ENCODE measurements around the gene QRICH1.

QRICH1 gene

DNA sequence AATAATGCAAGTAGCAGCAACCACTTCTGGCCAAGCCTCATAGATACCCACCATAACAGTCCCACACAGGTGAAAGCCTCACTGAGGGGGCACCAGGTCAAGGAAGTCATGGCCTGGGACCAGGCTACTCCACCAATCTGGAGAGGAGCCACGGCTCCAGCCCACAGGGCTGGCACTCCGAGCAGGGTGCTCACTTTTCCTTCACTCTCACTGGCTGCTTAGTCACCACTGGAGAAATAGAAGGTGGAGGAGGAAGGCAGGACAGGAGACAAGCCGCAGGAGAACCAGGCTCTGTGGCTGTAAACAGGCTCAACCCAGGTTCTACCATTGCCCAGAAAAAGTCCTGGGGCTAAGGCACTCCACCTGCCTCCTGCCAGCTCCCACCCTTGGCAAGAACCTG is 25.6 kb upstream of the QRICH1 start:
- DNase-seq: no peak

GRCh38 chr3:49119036-49119435 is 25.2 kb upstream of the QRICH1 start:
- DNase-seq: no peak

DNA sequence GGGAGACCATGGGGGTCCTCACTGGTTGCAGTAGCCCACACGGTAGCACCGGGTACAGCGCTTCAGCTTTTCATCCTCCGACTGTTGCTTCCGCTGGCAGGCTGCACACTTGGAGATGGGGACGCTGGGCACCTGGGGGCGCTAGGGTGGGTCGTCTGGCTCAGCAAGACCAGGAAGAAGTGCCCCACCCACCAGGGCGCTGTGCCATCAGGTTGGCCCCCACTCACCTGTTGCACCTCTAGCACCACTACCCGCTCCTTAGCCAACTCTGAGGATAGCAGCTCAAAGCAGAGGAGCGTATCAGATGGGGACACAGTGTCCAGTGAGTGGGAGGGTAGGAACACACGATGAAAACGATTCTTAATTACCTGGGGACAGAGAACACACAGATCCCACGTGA is 18.4 kb upstream of the QRICH1 start:
- no peak for DNase-seq

- no peak for DNase-seq
Measured at GRCh38 chr3:49111347-49111746, 17.5 kb upstream of the QRICH1 start.

- DNase-seq: no peak
Measured at GRCh38 chr3:49110780-49111179, 16.9 kb upstream of the QRICH1 start.

DNA sequence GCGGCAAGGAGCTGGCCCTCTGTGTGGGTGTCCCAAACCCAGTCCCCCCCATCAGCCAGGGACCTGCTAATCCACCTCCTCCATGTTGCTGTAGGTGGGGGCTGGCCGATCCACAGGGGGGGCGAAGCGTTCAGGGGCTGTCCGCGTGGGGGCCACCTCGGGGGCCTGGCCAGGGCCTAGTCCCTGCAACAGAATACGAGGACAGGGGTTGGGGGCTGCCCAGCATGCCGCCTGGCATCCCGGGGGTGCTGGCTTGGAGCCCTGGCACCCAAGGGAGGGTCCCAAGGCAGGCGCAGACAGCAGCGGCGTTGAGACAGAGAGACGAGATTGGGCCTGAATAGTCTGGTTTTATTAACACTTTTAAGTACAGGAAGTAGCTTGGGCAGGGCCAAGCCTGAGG is 14.5 kb upstream of the QRICH1 start:
- DNase-seq: no peak

DNA sequence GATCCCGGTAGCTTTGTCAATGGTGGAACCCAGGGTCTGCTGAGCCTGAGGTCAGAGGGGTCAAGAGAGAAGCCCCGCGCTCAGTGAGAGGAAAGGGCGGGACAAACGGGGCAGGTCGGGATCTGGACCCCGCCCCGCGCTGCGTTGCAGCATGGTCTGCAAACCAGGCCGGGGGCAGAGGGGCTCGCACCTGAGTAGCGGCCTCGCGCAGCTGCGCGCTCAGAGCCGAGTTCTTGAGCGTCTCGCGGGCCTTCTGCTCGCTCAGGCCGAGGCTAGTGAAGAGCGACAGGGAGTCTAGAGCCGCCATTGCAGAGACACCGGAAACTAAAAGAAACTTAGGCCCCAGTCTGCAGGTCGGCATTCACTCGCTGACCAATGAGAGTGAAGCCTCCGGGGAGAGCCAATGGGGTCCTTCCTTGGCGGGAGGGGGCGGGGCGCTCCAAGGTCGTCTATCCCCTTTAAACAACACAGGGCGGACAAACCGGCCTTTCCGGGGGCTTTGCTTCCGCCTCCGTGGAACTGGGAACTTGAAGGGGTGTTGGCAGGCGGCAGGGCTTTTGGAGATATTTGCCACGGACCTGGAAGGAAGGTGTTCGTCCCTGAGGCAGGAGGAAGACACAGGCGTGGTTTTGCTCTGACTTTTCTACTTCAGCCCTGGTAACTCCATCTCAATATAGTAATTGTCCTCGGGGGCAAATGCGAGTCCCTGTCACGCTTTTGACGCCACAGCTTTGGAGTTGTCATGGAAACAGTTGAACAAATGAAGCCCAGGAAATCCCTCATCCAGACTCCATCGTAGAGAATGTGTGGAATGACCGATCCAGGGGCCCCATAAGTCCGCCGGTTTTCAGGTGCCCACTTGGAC is 10.8 kb upstream of the QRICH1 start, which contains the start of gene QARS1:
TSS of gene QARS1 (minus strand) at position 331 of the 865 bp plus-strand sequence. CDS start at position 307, 24 bp downstream.
- peak; percentile 89 to 94 for DNase-seq

GRCh38 chr3:49104052-49104426 is 10.2 kb upstream of the QRICH1 start:
- no peak for DNase-seq

GRCh38 chr3:49100046-49100615 is 6.3 kb upstream of the QRICH1 start:
- no peak for DNase-seq

GRCh38 chr3:49098910-49099630 is 5.2 kb upstream of the QRICH1 start:
- no peak for DNase-seq

DNA sequence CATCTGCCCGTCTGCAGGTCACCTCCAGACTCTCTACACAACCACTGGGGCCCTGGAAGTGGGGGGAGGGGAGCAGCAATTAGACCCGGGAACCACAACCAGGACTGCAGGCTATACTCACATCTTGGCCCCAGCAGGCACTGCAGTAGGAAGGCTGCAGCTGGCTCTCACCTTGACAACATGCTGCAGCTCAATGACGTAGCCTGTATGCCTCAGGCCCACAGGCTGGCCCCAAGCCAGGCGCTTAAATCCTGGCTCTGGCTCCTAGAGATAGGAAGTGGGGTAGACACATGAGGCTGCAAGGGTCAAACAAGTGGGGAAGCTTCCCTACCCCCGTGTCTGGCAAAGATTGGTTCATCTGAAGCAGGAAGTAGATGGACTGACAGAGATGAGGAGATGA is 4.6 kb upstream of the QRICH1 start:
- peak; percentile 94 to 95 for DNase-seq

DNA sequence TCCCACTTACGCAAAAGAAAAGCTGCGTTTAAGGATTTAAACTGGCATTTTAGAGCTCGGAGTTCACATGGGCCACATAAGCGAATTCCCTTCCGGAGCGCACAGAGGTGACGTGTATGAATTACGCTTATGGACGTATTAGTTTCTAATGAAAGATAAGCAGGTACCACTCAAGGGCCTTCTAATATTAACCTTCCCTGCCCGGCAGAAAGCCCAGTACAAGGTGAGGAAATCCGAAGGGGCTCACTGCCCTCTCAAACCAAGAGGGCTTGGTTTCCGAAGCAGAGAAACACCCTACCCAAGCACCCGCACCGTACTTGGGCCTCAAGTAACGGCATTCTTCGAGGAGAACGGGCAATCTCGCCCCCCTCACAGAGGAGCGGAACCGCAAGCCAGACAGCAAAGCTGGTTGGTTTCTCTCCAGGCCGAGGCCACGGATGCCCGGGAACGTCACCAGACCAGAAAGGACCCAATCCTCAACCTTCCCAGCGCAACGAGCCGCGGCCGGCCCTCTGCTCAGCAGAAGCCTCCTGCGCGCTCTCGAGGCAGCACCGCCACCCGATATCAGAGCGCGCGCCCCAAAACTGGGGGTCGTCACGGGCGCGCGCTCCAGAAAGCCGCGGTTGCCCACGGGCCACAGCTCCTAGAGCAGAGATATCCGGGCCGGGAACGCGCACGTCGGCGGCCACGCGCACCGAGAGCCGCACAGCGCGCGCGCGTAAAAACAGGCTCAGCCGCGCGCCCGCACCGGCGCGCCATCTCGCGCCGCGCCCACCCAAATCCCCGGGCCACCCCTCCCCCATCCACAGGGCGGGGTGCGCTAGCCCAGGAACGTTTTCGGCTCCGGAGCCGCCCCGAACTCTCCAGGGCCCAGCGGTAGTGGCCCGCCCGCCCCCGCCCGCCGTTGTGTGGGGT is 676 bp downstream of the QRICH1 start:
- peak; percentile 42 to 49 for DNase-seq

DNA sequence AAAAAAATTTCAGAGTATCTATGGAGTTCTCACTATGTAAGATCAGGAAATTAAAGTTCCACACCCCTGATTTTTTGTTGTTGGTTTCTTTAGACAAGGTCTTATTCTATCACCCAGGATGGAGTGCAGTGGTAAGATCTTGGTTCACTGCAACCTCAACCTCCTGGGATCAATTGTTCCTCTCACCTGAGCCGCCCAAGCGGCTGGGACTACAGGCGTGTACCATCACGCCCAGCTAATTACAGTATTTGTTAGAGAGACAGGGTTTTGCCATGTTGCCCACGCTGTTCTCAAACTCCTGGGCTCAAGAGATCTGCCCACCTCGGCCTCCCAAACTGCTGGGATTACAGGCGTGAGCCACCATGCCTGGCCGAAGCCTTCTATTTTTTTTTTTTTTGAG is 12.4 kb downstream of the QRICH1 start:
- DNase-seq: no peak

GRCh38 chr3:49079270-49079669 is 14.6 kb downstream of the QRICH1 start:
- DNase-seq: no peak

DNA sequence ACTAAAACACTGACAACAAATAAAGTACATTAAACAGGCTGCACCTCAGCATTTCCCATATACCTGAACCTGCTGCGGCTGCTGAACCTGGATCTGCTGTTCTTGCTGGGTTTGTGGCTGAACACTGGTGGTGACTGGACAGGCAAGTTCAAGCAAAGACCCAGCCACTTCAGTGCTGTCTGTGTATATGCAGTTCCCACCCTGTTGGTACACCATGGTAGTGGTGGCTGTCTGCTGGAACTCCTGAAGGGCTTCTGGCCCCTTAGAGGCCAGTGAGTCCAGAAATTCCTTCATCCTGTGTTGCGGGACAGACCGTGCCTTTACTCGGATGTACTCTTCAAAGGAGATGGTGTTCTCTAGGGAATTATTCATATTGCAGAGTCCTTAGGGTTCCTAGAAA is 17.2 kb downstream of the QRICH1 start:
- DNase-seq: no peak

DNA sequence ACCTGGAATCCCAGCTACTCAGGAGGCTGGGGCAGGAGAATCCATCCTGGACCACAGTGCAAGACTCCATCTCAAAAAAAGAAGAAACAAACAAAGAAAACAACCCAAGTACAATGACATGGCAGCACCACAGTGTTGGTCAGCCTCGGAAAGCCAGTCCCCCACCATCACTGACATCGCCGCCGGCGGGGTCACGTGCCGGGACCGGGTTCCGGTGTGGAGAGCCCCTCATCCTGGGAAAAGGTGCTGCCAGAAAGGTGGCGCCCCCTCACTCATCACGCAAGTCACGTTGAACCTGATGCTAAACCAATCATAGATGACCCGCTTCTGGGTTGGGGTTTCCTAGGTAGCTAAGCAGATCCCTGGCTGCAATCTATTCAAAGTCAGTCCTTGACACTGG is 17.8 kb downstream of the QRICH1 start:
- no peak for DNase-seq

DNA sequence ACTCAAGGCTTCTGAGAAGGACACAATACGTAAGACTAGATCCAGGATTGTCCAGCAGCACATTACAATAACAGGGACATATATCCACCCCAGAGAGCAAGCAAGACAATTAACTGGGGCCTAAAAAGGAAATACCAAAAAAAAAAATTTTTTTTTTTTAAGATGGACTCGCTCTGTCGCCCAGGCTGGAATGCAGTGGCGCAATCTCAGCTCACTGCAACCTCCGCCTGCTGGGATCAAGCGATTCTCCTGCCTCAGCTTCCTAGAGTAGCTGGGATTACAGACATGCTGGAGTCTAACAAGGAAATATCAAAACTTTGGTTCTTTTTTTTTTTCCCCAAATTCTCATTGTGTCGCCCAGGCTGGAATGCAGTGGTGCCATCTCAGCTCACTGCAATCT is 35.9 kb downstream of the QRICH1 start:
- no peak for DNase-seq

DNA sequence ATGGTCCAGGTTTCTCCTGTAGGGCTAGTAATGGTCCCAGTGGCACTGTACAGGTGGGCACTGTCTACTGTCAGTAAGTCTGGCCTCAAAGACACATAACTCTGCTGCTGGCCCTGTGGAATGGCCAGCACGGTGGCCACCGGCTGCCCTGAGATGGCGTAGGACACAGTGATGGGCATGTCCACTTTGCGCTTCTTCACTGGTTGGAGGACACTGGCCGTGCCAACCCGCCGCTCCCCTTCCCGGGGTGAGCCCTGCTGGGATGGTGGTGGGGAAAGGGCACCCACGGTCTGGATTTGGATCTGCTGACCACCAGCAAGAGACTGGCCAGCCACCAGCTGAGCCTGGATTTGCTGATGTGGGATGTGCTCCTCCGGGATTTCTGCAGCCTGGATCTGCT is 36.6 kb downstream of the QRICH1 start:
- no peak for DNase-seq

DNA sequence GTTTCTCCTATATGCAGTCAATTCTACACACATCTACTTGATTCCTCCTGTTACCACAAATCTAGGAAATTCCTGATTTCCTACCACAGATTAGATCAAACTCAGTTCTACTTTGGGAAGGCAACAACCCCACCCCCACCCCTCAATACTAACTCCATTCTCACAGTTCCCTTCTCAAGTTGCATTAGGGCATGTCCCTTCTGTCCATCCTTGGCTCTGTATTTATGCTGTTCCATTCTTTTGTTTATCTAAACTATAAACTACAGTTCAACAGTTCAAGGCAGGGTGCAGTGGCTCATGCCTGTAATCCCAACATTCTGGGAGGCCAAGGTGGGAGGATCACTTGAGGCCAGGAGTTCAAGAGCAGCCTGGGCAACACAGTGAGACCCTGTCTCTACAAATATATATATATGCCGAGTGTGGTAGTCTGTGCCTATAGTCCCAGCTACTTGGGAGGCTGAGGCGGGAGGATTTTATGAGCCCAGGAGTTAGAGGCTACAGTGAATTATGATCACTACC is 39.5 kb downstream of the QRICH1 start:
- DNase-seq: no peak

DNA sequence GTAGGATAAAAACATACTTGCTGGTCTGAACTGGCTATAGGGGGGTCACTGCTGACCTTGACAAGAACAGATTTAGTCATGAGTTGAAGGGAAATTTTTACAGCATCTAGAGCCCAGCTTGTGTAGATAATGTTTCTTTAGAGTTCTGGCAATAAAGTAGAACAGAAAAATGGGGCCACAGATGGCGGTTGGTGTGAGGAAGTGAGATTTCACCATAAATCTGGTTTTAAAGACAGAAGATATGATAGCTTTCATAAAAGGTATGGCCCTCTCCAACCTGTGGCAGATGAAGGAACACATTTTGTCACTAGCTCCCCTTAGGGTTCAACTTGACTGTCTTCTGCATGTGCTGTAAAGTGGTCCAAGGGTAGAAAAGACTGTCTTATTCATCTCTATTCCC is 40.3 kb downstream of the QRICH1 start:
- no peak for DNase-seq

GRCh38 chr3:49035281-49035680 is 58.6 kb downstream of the QRICH1 start:
- DNase-seq: no peak

DNA sequence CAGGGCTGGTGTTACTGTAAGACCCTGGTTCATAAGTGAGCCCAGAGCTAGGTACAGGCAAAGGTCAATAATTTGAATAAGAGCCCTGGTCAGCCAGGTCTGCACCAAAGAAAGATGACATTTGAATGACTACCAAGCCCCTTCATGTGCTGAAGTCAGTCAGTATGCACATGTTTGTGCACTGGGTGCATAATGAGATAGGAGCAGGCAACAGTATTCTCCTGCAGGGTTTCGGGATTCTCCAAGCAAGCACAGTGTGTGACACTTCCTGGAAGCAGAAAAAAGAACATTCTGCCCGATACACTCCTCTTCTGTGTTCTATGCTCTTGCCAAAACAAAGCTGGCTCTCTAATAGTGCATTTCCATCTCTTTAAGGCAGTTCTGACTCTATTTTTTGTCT is 59.2 kb downstream of the QRICH1 start:
- DNase-seq: no peak
